SK-N-SH (cell line): ENCODE data around the gene C4orf50.

Source experiments
- CTCF ChIP-seq: fragments of 200-600 bp; sonication (generic); IDR thresholded peaks from 2 replicates; pipeline ENCODE4 v1.6.1; 2017; ENCODE audit warnings: antibody characterized with exemption, mild to moderate bottlenecking, moderate library complexity
- EP300 ChIP-seq, 2 experiments: IDR thresholded peaks; 2 replicates each; pipeline versions ENCODE4 v1.4.0 to v1.6.1; 2012; ENCODE audit warnings: borderline replicate concordance in 1 of 2, low read depth in 1 of 2, low read length in 1 of 2
- MXI1 ChIP-seq: IDR thresholded peaks from 2 replicates; pipeline ENCODE4 v1.6.1; 2012; ENCODE audit warnings: mild to moderate bottlenecking, low read depth, low read length, improper control_type of control experiment
- REST ChIP-seq: IDR thresholded peaks from 2 replicates; pipeline ENCODE4 v1.6.1; 2012; ENCODE audit warnings: mild to moderate bottlenecking, low read depth, low read length, moderate library complexity
- SMC3 ChIP-seq: IDR thresholded peaks from 2 replicates; pipeline ENCODE4 v1.6.1; 2012; ENCODE audit warnings: low read depth, low read length, improper control_type of control experiment
- TAF1 ChIP-seq: IDR thresholded peaks from 2 replicates; pipeline ENCODE4 v1.6.1; 2012; ENCODE audit warnings: low read depth, mild to moderate bottlenecking, low read length, moderate library complexity, borderline replicate concordance
- TCF12 ChIP-seq: IDR thresholded peaks from 2 replicates; pipeline ENCODE4 v1.4.0; 2012
- YY1 ChIP-seq: IDR thresholded peaks from 2 replicates; pipeline ENCODE4 v1.4.0; 2012; ENCODE audit warnings: low read depth, mild to moderate bottlenecking
- TF ChIP-seq, protein P1 (sequence below): IDR thresholded peaks from 2 replicates; pipeline ENCODE4 v1.4.0; 2012; ENCODE audit warnings: low read depth

DNA sequence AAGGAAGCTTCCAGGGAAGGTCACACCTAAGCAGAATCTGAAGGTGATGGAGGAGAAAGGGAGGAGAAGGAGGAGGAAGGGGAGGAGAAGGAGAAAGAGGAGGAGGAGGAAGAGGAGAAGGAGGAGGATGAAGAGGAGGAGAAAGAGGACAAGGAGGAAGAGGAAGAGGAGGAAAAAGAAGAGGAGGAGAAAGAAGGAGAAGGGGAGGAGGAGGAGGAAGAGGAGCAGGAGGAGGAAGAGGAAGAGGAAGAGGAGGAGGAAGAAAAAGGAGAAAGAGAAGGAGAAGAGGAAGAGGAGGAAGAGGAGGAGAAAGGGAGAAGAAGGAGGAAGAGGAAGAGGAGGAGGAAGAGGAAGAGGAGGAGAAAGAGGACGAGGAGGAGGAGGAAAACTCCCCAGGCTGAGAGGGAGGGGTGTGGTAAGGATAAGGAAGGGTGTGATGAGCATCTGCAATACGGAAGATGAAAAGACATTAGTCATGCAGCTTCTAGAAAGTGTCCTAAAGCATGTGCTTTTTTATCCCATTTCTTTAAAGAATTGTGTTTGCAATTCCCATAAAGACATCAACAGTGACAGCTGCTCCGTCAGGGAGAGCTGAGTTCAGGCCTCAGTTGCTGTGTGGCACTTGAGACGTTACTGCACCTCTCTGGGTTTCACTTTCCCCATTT lies 166.5 kb downstream of the C4orf50 start:
- TF ChIP-seq MXI1, result no peak
- TF ChIP-seq CTCF, result no peak
- no peak for TF ChIP-seq SMC3
- no peak for TF ChIP-seq REST
- TF ChIP-seq, protein P1, sequence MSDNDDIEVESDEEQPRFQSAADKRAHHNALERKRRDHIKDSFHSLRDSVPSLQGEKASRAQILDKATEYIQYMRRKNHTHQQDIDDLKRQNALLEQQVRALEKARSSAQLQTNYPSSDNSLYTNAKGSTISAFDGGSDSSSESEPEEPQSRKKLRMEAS, result no peak
- no peak for TF ChIP-seq TAF1
- TF ChIP-seq TCF12, result no peak
- TF ChIP-seq EP300 (IDR thresholded peaks at IDR 0.05; ENCODE audit: borderline replicate concordance in 1 of 2, low read depth in 1 of 2, low read length in 1 of 2), result no peak
- no peak for TF ChIP-seq YY1
